CD4-positive, alpha-beta T cell (primary cell): ENCODE data around the gene COX6A1. TPM values are rescaled to one million over a fixed set of nuclear protein-coding genes. Genes with fewer than 3 reads are reported as not detected.

Experiments used
- ATAC-seq: fragments of 200-7000 bp; cut with Tn5 transposase; one replicate; pipeline ENCODE4 v1.10.0; 2022; ENCODE audit warnings: mild to moderate bottlenecking; ENCODE audit not compliant: poor library complexity
- CTCF ChIA-PET: fragments of 350-600 bp; sonication (Branson Sonifier 250); formaldehyde crosslinking; loops from one replicate; lab custom pipeline; 2021; ENCODE audit warnings: antibody characterized with exemption, inconsistent platforms; lab: Charles Lee
- POLR2A ChIA-PET: fragments of 350-600 bp; sonication (Branson Sonifier 250); formaldehyde crosslinking; loops from one replicate; lab custom pipeline; 2021; ENCODE audit warnings: antibody characterized with exemption, inconsistent platforms; lab: Charles Lee
- DNase-seq, 14 experiments: peaks; one replicate each; pipeline ENCODE4 v3.0.0-alpha.2; 2013 to 2020; ENCODE audit warnings: mixed read lengths in 2 of 14
- H3K27ac ChIP-seq, 2 donors: one replicate each; pipeline versions ENCODE4 v1.5.1 to v1.7.0; 2013; ENCODE audit warnings: low read length in 2 of 2, low read depth in 1 of 2, mild to moderate bottlenecking in 1 of 2
- H3K27me3 ChIP-seq, 2 experiments: 1 replicate in 1 of 2; 2 replicates in 1 of 2; pipeline versions ENCODE4 v1.6.1 to v1.7.0; 2013; ENCODE audit warnings: low read length in 2 of 2, control low read depth in 1 of 2, mild to moderate bottlenecking in 1 of 2, moderate library complexity in 1 of 2; ENCODE audit not compliant: insufficient read depth in 2 of 2, control insufficient read depth in 1 of 2
- H3K36me3 ChIP-seq: one replicate; pipeline ENCODE4 v1.6.1; 2013; ENCODE audit warnings: low read length, control low read depth; ENCODE audit not compliant: insufficient read depth
- H3K4me1 ChIP-seq: one replicate; pipeline ENCODE4 v1.6.1; 2013; ENCODE audit warnings: low read length, control low read depth; ENCODE audit not compliant: insufficient read depth
- H3K4me3 ChIP-seq: one replicate; pipeline ENCODE4 v1.5.1; 2013; ENCODE audit warnings: mild to moderate bottlenecking, low read length, moderate library complexity
- H3K9me3 ChIP-seq, 2 experiments: 1 replicate in 1 of 2; 2 replicates in 1 of 2; pipeline versions ENCODE4 v1.6.1 to v1.7.0; 2013; ENCODE audit warnings: low read length in 2 of 2, mild to moderate bottlenecking in 2 of 2, control low read depth in 1 of 2, moderate library complexity in 1 of 2; ENCODE audit not compliant: control insufficient read depth in 1 of 2, insufficient read depth in 1 of 2
- H3K27ac Mint-ChIP-seq: one replicate; pipeline ENCODE4 v1.8.0; 2020; ENCODE audit warnings: mixed read lengths
- H3K27me3 Mint-ChIP-seq: one replicate; pipeline ENCODE4 v1.8.0; 2021; ENCODE audit warnings: mixed read lengths
- H3K36me3 Mint-ChIP-seq: one replicate; pipeline ENCODE4 v1.8.0; 2021; ENCODE audit warnings: low read depth, mixed read lengths
- H3K4me1 Mint-ChIP-seq: one replicate; pipeline ENCODE4 v1.8.0; 2021; ENCODE audit warnings: low read depth, mixed read lengths
- H3K4me3 Mint-ChIP-seq: one replicate; pipeline ENCODE4 v1.8.0; 2020; ENCODE audit warnings: mild to moderate bottlenecking, mixed read lengths
- H3K9me3 Mint-ChIP-seq: one replicate; pipeline ENCODE4 v1.8.0; 2020; ENCODE audit warnings: mixed read lengths
- CTCF ChIP-seq: fragments of 200-600 bp; IDR thresholded peaks from one replicate; pipeline ENCODE4 v1.8.0; 2022; ENCODE audit warnings: antibody characterized with exemption, mild to moderate bottlenecking
- intact Hi-C, 2 experiments: fragments of 100-400 bp; cut with DNase I in 1 of 2; cut with micrococcal nuclease in 1 of 2; formaldehyde crosslinking; loops; one replicate each; pipeline versions ENCODE4 v1.15.1 to v1.9.0; 2023 to 2025; cut with DNase I, micrococcal nuclease
- total RNA-seq, 174 experiments: library from RNA in 2 of 174; stranded (reverse) in 2 of 174; gene quantifications; one replicate each; pipeline ENCODE4 v1.2.3 and lab custom pipeline; 2021 to 2026

COX6A1 gene
- total RNA-seq, 2 experiments from 2014 or later, result 112 to 116 TPM

- no peak for DNase-seq
- Histone ChIP-seq H3K4me3 (no peak overlapping the region), H3K9me3 (peaks cover 0 to 11% of the 10 kb centered on the region in 2 experiments), H3K27ac (no peak overlapping the region), H3K27me3 (peaks cover 0 to 4% of the 10 kb centered on the region in 2 experiments), H3K36me3 (no peaks in the 10 kb centered on the region), H3K4me1 (no peaks in the 10 kb centered on the region)
- no peaks in the 10 kb centered on the region for H3K36me3 Mint-ChIP-seq
- no peaks in the 10 kb centered on the region for H3K9me3 Mint-ChIP-seq
- H3K4me1 Mint-ChIP-seq, result no peaks in the 10 kb centered on the region
- no peaks in the 10 kb centered on the region for H3K27me3 Mint-ChIP-seq
- H3K4me3 Mint-ChIP-seq, result no peak overlapping the region
- TF ChIP-seq CTCF, result no peak
- POLR2A ChIA-PET, result no interaction called here
- ATAC-seq, result no peak
- CTCF ChIA-PET, result no interaction called here
- no peak overlapping the region for H3K27ac Mint-ChIP-seq
- intact Hi-C loops, result no loop called here
These were observed 31.8 kb upstream of the COX6A1 start for GRCh38 chr12:120406069-120406468.

- no peaks in the 10 kb centered on the region for H3K4me1 Mint-ChIP-seq
- no peak overlapping the region for H3K27ac Mint-ChIP-seq
- DNase-seq (no peak), ATAC-seq (no peak)
- POLR2A ChIA-PET, result no interaction called here
- H3K36me3 ChIP-seq, result no peaks in the 10 kb centered on the region
- peaks cover 0 to 11% of the 10 kb centered on the region in 2 experiments for H3K9me3 ChIP-seq
- no peak for TF ChIP-seq CTCF
- intact Hi-C loops, result no loop called here
- no peaks in the 10 kb centered on the region for H3K4me1 ChIP-seq
- H3K27ac ChIP-seq, result no peak overlapping the region
- CTCF ChIA-PET, result no interaction called here
- H3K27me3 Mint-ChIP-seq, result no peaks in the 10 kb centered on the region
- peaks cover 0 to 4% of the 10 kb centered on the region in 2 experiments for H3K27me3 ChIP-seq
- H3K4me3 ChIP-seq, result no peak overlapping the region
- no peak overlapping the region for H3K4me3 Mint-ChIP-seq
- H3K9me3 Mint-ChIP-seq, result no peaks in the 10 kb centered on the region
- no peaks in the 10 kb centered on the region for H3K36me3 Mint-ChIP-seq
These were observed 31.4 kb upstream of the COX6A1 start for GRCh38 chr12:120406553-120406952.

- Mint-ChIP-seq H3K27ac (no peak overlapping the region), H3K36me3 (no peaks in the 10 kb centered on the region), H3K9me3 (no peaks in the 10 kb centered on the region), H3K27me3 (no peaks in the 10 kb centered on the region), H3K4me3 (no peak overlapping the region), H3K4me1 (no peaks in the 10 kb centered on the region)
- no peak for TF ChIP-seq CTCF
- ChIA-PET CTCF (no interaction called here), POLR2A (no interaction called here)
- H3K4me1 ChIP-seq, result no peaks in the 10 kb centered on the region
- no peak overlapping the region for H3K4me3 ChIP-seq
- no peaks in the 10 kb centered on the region for H3K36me3 ChIP-seq
- no peak overlapping the region for H3K27ac ChIP-seq
- peaks cover 0 to 6% of the 10 kb centered on the region in 2 experiments for H3K9me3 ChIP-seq
- ATAC-seq, result no peak
- DNase-seq, result no peak
- intact Hi-C loops, result no loop called here
- H3K27me3 ChIP-seq, result no peaks in the 10 kb centered on the region
These were observed 29.1 kb upstream of the COX6A1 start for GRCh38 chr12:120408771-120409170.
